ENCODE results near the gene SLC12A7. TPM values are rescaled to one million over a fixed set of nuclear protein-coding genes. Genes with fewer than 3 reads are reported as not detected.

SLC12A7 gene
- total and polyA plus RNA-seq, 2 of the 13 experiments (the other 11 are each of a cell fraction or from before 2014, with no cell fraction given) = 14.0 to 18.5 TPM

DNA sequence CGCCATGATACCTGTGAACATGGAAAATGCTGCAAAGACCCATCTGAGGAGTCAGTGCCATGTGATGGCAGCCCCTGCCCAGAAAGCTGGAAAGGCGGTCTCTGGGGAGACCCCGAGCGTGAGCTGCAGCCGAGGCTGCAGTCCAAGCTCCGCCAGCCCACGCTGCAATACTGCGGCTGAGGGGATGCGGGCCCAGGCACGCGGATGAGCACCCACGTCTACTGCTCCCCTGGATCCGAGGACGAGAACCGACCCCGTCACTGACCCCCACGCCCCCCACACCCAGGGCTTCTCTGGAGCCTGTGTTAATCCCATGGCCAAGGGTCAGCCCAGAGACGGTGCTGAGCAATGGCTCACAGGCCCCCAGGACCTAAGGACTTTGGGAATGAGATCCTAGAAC lies 32.4 kb downstream of the SLC12A7 start:
- no peaks in the 10 kb centered on the region for H3K79me2 ChIP-seq (ENCODE audit: insufficient read depth, low read length)
- no peak overlapping the region for H2AFZ ChIP-seq (ENCODE audit: low read length)
- TF ChIP-seq GATA4 (IDR thresholded peaks at IDR 0.05; ENCODE audit: borderline replicate concordance, low read depth) (no peak), GRHL1 (CRISPR knock-in tag; conservative IDR thresholded peaks at IDR 0.05) (no peak), MTA1 (CRISPR knock-in tag; IDR thresholded peaks at IDR 0.05; ENCODE audit: borderline replicate concordance) (no peak), ZSCAN30 (CRISPR knock-in tag; IDR thresholded peaks at IDR 0.05) (no peak), ZNF577 (CRISPR knock-in tag; IDR thresholded peaks at IDR 0.05; ENCODE audit: borderline replicate concordance, low read depth) (no peak), MYC (CRISPR knock-in tag; IDR thresholded peaks at IDR 0.05; ENCODE audit: borderline replicate concordance) (no peak)
- no peak overlapping the region for H3K4me2 ChIP-seq (ENCODE audit: low read depth, low read length)
- no TSS peak for BruUV-seq (replicated peaks)
- no peak for DNase-seq (ENCODE audit: low spot score)
- H3K4me3 ChIP-seq (replicated peaks in 1 of 3; ENCODE audit: insufficient read depth in 1 of 3, low read depth in 2 of 3, low read length in 3 of 3) = no peak overlapping the region
- in situ Hi-C loops (cut with HindIII; ENCODE audit: extremely low pct_ligation_motif_present, low pct_unique_long_range_greater_than_20kb) = no loop called here
- no peaks in the 10 kb centered on the region for H3K27me3 ChIP-seq (ENCODE audit: control insufficient read depth in 1 of 2, insufficient read depth in 2 of 2, low read length in 2 of 2)
- no peaks in the 10 kb centered on the region for H4K20me1 ChIP-seq (ENCODE audit: insufficient read depth, low read length)
- no peaks in the 10 kb centered on the region for H3K9me3 ChIP-seq (ENCODE audit: low read length)
- no peak for ATAC-seq
- no peaks in the 10 kb centered on the region for H3K4me1 ChIP-seq (ENCODE audit: insufficient read depth, low read length)
- intact Hi-C loops (cut with micrococcal nuclease; ENCODE audit: unreplicated experiment) = no loop called here
- no peak overlapping the region for H3K27ac ChIP-seq (ENCODE audit: extremely low read length, insufficient read depth, low read length)
- WGBS (ENCODE audit: low lambda C conversion rate) = 98% methylated on average over 15 of the region's 18 CpGs
- CTCF ChIA-PET (ENCODE audit: low intra/inter-chr PET ratio, low total read pairs) = no interaction called here
- peaks cover 21 to 62% of the 10 kb centered on the region in 2 experiments; a peak in 4 of 5 replicates for H3K36me3 ChIP-seq (replicated peaks in 1 of 2; ENCODE audit: control insufficient read depth in 1 of 2, insufficient read depth in 2 of 2, low read length in 2 of 2)
- H3K9ac ChIP-seq (ENCODE audit: insufficient read depth, low read depth, low read length) = no peak overlapping the region
- FAIRE-seq = no peak
- POLR2A ChIA-PET = interaction anchor here (1.9 kb wide), 1 partner anchor 27 kb away, joined by 4 read pairs; no protein-coding TSS in a partner anchor

- FAIRE-seq = no peak
- Histone ChIP-seq H3K4me3 (replicated peaks in 1 of 3; ENCODE audit: insufficient read depth in 1 of 3, low read depth in 2 of 3, low read length in 3 of 3) (no peak overlapping the region), H3K4me1 (ENCODE audit: insufficient read depth, low read length) (no peaks in the 10 kb centered on the region), H3K9ac (ENCODE audit: insufficient read depth, low read depth, low read length) (no peak overlapping the region), H3K4me2 (ENCODE audit: low read depth, low read length) (no peak overlapping the region), H3K27me3 (ENCODE audit: control insufficient read depth in 1 of 2, insufficient read depth in 2 of 2, low read length in 2 of 2) (no peaks in the 10 kb centered on the region), H3K36me3 (replicated peaks in 1 of 2; ENCODE audit: control insufficient read depth in 1 of 2, insufficient read depth in 2 of 2, low read length in 2 of 2) (peaks cover 18 to 60% of the 10 kb centered on the region in 2 experiments; a peak in 4 of 5 replicates), H4K20me1 (ENCODE audit: insufficient read depth, low read length) (no peaks in the 10 kb centered on the region), H3K27ac (ENCODE audit: extremely low read length, insufficient read depth, low read length) (no peak overlapping the region), H3K9me3 (ENCODE audit: low read length) (no peaks in the 10 kb centered on the region), H3K79me2 (ENCODE audit: insufficient read depth, low read length) (no peaks in the 10 kb centered on the region), H2AFZ (ENCODE audit: low read length) (no peak overlapping the region)
- in situ Hi-C loops (cut with HindIII; ENCODE audit: extremely low pct_ligation_motif_present, low pct_unique_long_range_greater_than_20kb) = no loop called here
- POLR2A ChIA-PET = interaction anchor here (1.9 kb wide), 1 partner anchor 28 kb away, joined by 4 read pairs; no protein-coding TSS in a partner anchor
- ATAC-seq = no peak
- CTCF ChIA-PET (ENCODE audit: low intra/inter-chr PET ratio, low total read pairs) = no interaction called here
- DNase-seq (ENCODE audit: low spot score) = no peak
- no CpG with 5 or more reads among the region's 23 CpGs for WGBS (ENCODE audit: low lambda C conversion rate)
- TF ChIP-seq NR2F1 (CRISPR knock-in tag; IDR thresholded peaks at IDR 0.05) = no peak
- TF ChIP-seq HNRNPK (IDR thresholded peaks at IDR 0.05; ENCODE audit: low read depth, low read length, poor library complexity, severe bottlenecking) = peak; percentile 63
- intact Hi-C loops (cut with micrococcal nuclease; ENCODE audit: unreplicated experiment) = no loop called here
- no TSS peak for BruUV-seq (replicated peaks)
Measured at GRCh38 chr5:1078851-1079250, 33.0 kb downstream of the SLC12A7 start.
